Measurements from ENCODE around the gene BPIFB1.

BPIFB1 gene

DNA sequence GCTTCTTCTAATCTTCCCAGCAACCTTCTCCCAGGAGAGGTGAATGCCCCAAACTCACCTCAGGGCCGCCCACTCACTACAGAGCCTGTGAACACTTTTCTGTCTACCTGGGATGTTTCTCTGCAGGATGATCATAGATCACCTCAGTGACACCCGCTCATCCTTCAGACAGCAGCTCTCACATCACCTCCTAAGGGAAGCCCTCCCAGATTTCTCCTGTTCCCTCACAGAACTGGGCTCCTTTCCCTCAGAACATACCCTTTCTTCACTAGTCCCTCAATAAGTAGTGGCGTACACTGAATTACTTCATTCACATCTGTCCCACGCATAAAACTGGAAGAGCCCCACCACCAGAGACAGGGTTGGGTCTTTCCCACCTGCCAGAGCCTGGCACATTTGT is 60.5 kb downstream of the BPIFB1 start (continued):
- TF ChIP-seq, protein P1, sequence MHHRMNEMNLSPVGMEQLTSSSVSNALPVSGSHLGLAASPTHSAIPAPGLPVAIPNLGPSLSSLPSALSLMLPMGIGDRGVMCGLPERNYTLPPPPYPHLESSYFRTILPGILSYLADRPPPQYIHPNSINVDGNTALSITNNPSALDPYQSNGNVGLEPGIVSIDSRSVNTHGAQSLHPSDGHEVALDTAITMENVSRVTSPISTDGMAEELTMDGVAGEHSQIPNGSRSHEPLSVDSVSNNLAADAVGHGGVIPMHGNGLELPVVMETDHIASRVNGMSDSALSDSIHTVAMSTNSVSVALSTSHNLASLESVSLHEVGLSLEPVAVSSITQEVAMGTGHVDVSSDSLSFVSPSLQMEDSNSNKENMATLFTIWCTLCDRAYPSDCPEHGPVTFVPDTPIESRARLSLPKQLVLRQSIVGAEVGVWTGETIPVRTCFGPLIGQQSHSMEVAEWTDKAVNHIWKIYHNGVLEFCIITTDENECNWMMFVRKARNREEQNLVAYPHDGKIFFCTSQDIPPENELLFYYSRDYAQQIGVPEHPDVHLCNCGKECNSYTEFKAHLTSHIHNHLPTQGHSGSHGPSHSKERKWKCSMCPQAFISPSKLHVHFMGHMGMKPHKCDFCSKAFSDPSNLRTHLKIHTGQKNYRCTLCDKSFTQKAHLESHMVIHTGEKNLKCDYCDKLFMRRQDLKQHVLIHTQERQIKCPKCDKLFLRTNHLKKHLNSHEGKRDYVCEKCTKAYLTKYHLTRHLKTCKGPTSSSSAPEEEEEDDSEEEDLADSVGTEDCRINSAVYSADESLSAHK (tag by site-specific recombination; IDR thresholded peaks at IDR 0.05), result no peak
- TF ChIP-seq, protein P2, sequence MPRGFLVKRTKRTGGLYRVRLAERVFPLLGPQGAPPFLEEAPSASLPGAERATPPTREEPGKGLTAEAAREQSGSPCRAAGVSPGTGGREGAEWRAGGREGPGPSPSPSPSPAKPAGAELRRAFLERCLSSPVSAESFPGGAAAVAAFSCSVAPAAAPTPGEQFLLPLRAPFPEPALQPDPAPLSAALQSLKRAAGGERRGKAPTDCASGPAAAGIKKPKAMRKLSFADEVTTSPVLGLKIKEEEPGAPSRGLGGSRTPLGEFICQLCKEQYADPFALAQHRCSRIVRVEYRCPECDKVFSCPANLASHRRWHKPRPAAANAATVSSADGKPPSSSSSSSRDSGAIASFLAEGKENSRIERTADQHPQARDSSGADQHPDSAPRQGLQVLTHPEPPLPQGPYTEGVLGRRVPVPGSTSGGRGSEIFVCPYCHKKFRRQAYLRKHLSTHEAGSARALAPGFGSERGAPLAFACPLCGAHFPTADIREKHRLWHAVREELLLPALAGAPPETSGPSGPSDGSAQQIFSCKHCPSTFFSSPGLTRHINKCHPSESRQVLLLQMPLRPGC (tag by site-specific recombination; IDR thresholded peaks at IDR 0.05), result no peak
- TF ChIP-seq ZNF394 (tag by site-specific recombination; IDR thresholded peaks at IDR 0.05; ENCODE audit: borderline replicate concordance), result no peak
- TF ChIP-seq ZIC2 (tag by site-specific recombination; IDR thresholded peaks at IDR 0.05), result no peak
- TF ChIP-seq, protein P3, sequence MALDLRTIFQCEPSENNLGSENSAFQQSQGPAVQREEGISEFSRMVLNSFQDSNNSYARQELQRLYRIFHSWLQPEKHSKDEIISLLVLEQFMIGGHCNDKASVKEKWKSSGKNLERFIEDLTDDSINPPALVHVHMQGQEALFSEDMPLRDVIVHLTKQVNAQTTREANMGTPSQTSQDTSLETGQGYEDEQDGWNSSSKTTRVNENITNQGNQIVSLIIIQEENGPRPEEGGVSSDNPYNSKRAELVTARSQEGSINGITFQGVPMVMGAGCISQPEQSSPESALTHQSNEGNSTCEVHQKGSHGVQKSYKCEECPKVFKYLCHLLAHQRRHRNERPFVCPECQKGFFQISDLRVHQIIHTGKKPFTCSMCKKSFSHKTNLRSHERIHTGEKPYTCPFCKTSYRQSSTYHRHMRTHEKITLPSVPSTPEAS (tag by site-specific recombination; IDR thresholded peaks at IDR 0.05), result no peak
- TF ChIP-seq ZNF175 (tag by site-specific recombination; IDR thresholded peaks at IDR 0.05), result no peak
- TF ChIP-seq ZXDB (tag by site-specific recombination; IDR thresholded peaks at IDR 0.05), result no peak
- TF ChIP-seq ZNF366 (tag by site-specific recombination; conservative IDR thresholded peaks at IDR 0.05), result no peak
- TF ChIP-seq, protein P4, sequence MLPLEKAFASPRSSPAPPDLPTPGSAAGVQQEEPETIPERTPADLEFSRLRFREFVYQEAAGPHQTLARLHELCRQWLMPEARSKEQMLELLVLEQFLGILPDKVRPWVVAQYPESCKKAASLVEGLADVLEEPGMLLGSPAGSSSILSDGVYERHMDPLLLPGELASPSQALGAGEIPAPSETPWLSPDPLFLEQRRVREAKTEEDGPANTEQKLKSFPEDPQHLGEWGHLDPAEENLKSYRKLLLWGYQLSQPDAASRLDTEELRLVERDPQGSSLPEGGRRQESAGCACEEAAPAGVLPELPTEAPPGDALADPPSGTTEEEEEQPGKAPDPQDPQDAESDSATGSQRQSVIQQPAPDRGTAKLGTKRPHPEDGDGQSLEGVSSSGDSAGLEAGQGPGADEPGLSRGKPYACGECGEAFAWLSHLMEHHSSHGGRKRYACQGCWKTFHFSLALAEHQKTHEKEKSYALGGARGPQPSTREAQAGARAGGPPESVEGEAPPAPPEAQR (tag by site-specific recombination; IDR thresholded peaks at IDR 0.05), result no peak
- TF ChIP-seq, protein P5, sequence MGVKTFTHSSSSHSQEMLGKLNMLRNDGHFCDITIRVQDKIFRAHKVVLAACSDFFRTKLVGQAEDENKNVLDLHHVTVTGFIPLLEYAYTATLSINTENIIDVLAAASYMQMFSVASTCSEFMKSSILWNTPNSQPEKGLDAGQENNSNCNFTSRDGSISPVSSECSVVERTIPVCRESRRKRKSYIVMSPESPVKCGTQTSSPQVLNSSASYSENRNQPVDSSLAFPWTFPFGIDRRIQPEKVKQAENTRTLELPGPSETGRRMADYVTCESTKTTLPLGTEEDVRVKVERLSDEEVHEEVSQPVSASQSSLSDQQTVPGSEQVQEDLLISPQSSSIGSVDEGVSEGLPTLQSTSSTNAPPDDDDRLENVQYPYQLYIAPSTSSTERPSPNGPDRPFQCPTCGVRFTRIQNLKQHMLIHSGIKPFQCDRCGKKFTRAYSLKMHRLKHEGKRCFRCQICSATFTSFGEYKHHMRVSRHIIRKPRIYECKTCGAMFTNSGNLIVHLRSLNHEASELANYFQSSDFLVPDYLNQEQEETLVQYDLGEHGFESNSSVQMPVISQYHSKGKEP (tag by site-specific recombination; IDR thresholded peaks at IDR 0.05), result no peak
- TF ChIP-seq, protein P6, sequence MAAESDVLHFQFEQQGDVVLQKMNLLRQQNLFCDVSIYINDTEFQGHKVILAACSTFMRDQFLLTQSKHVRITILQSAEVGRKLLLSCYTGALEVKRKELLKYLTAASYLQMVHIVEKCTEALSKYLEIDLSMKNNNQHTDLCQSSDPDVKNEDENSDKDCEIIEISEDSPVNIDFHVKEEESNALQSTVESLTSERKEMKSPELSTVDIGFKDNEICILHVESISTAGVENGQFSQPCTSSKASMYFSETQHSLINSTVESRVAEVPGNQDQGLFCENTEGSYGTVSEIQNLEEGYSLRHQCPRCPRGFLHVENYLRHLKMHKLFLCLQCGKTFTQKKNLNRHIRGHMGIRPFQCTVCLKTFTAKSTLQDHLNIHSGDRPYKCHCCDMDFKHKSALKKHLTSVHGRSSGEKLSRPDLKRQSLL (tag by site-specific recombination; IDR thresholded peaks at IDR 0.05), result no peak
- TF ChIP-seq ZNF341 (tag by site-specific recombination; IDR thresholded peaks at IDR 0.05; ENCODE audit: low read depth), result no peak
- no peak for TF ChIP-seq YY2 (tag by site-specific recombination; IDR thresholded peaks at IDR 0.05)
- no peak for TF ChIP-seq ZNF433 (tag by site-specific recombination; IDR thresholded peaks at IDR 0.05; ENCODE audit: low read depth)

DNA sequence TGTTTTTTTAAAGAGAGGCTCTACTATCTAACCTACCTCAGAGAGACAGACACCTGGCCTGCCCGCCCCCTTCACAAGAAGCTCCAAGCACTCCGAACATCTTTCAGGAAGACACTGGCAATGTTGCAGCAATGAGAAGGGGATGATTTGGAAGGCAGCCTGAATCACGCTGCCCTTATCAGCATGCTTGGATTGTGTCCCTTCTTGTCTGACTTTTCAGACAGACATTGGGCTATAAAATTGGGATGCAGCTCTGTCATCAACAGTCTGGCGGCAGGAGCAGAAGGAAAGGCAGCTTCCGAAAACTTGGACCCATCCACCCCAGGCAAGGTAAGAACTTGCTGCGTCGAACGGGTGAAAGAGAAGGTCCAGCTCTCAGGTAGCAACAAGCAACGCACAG is 62.3 kb downstream of the BPIFB1 start:
- POLR2A ChIA-PET, result no interaction called here
- H3K36me3 ChIP-seq (ENCODE audit: control insufficient read depth in 2 of 2, insufficient read depth in 1 of 2, low read length in 2 of 2), result peaks cover 0 to 7% of the 10 kb centered on the region in 2 experiments; a peak in 1 of 3 replicates
- no peaks in the 10 kb centered on the region for H3K4me1 ChIP-seq (ENCODE audit: control insufficient read depth, insufficient read depth, low read length)
- H3K27ac ChIP-seq (ENCODE audit: extremely low read depth, low read depth, low read length), result no peak overlapping the region
- H3K4me3 ChIP-seq (ENCODE audit: low read depth, low read length), result no peak overlapping the region
- CTCF ChIA-PET, result interaction anchor here (1.0 kb wide), 1 partner anchor 46 kb away, joined by 3 read pairs; no protein-coding TSS in a partner anchor
- H3K9me3 ChIP-seq (ENCODE audit: control insufficient read depth, insufficient read depth, low read depth, low read length), result no peaks in the 10 kb centered on the region
- TF ChIP-seq ZNF23 (tag by site-specific recombination; IDR thresholded peaks at IDR 0.05; ENCODE audit: borderline replicate concordance) (no peak), ZNF354C (tag by site-specific recombination; IDR thresholded peaks at IDR 0.05; ENCODE audit: borderline replicate concordance, low read depth) (no peak), ZNF658 (tag by site-specific recombination; IDR thresholded peaks at IDR 0.05) (no peak), ZNF660 (tag by site-specific recombination; IDR thresholded peaks at IDR 0.05) (no peak), ZNF558 (tag by site-specific recombination; IDR thresholded peaks at IDR 0.05) (no peak)
- TF ChIP-seq, protein P7, sequence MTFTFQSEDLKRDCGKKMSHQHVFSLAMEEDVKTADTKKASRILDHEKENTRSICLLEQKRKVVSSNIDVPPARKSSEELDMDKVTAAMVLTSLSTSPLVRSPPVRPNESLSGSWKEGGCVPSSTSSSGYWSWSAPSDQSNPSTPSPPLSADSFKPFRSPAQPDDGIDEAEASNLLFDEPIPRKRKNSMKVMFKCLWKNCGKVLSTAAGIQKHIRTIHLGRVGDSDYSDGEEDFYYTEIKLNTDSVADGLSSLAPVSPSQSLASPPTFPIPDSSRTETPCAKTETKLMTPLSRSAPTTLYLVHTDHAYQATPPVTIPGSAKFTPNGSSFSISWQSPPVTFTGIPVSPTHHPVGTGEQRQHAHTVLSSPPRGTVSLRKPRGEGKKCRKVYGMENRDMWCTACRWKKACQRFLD (tag by site-specific recombination; IDR thresholded peaks at IDR 0.05), result no peak
- TF ChIP-seq, protein P8, sequence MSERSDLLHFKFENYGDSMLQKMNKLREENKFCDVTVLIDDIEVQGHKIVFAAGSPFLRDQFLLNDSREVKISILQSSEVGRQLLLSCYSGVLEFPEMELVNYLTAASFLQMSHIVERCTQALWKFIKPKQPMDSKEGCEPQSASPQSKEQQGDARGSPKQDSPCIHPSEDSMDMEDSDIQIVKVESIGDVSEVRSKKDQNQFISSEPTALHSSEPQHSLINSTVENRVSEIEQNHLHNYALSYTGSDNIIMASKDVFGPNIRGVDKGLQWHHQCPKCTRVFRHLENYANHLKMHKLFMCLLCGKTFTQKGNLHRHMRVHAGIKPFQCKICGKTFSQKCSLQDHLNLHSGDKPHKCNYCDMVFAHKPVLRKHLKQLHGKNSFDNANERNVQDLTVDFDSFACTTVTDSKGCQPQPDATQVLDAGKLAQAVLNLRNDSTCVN (tag by site-specific recombination; optimal IDR thresholded peaks at IDR 0.05), result no peak
